ENCODE results near the gene CCND3. TPM values are rescaled to one million over a fixed set of nuclear protein-coding genes. Genes with fewer than 3 reads are reported as not detected.

The CCND3 gene
- total and polyA plus RNA-seq, 2 of the 13 experiments (the other 11 are each of a cell fraction or from before 2014, with no cell fraction given): 4.3 to 7.2 TPM

DNA sequence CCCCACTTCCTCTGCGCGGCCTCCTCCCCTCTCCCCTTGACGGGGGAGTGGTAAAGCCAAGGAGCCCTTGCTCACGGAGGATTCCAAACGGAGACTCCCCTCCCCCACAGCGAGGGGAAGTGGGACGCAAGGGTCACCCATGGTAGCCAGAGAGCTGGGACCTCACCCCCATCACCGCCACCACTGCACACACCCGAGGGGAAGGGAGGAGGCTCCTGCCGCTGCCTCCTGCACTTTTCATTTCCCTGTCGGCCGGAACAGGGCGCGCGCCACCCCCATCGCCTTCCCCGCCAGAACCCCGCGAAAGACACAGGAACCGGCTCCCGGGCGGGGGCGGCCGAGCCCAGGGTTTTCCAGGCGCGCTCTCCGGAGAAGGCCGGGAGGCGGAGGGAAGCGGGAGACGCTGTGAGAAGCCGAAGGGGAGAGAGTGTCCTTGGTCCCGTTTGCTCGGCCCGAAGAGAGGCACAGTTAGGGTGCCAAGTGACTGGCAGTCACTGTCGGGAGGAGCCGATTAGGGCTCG, 789 bp downstream of the CCND3 start (continued):
- TF ChIP-seq, protein P1, sequence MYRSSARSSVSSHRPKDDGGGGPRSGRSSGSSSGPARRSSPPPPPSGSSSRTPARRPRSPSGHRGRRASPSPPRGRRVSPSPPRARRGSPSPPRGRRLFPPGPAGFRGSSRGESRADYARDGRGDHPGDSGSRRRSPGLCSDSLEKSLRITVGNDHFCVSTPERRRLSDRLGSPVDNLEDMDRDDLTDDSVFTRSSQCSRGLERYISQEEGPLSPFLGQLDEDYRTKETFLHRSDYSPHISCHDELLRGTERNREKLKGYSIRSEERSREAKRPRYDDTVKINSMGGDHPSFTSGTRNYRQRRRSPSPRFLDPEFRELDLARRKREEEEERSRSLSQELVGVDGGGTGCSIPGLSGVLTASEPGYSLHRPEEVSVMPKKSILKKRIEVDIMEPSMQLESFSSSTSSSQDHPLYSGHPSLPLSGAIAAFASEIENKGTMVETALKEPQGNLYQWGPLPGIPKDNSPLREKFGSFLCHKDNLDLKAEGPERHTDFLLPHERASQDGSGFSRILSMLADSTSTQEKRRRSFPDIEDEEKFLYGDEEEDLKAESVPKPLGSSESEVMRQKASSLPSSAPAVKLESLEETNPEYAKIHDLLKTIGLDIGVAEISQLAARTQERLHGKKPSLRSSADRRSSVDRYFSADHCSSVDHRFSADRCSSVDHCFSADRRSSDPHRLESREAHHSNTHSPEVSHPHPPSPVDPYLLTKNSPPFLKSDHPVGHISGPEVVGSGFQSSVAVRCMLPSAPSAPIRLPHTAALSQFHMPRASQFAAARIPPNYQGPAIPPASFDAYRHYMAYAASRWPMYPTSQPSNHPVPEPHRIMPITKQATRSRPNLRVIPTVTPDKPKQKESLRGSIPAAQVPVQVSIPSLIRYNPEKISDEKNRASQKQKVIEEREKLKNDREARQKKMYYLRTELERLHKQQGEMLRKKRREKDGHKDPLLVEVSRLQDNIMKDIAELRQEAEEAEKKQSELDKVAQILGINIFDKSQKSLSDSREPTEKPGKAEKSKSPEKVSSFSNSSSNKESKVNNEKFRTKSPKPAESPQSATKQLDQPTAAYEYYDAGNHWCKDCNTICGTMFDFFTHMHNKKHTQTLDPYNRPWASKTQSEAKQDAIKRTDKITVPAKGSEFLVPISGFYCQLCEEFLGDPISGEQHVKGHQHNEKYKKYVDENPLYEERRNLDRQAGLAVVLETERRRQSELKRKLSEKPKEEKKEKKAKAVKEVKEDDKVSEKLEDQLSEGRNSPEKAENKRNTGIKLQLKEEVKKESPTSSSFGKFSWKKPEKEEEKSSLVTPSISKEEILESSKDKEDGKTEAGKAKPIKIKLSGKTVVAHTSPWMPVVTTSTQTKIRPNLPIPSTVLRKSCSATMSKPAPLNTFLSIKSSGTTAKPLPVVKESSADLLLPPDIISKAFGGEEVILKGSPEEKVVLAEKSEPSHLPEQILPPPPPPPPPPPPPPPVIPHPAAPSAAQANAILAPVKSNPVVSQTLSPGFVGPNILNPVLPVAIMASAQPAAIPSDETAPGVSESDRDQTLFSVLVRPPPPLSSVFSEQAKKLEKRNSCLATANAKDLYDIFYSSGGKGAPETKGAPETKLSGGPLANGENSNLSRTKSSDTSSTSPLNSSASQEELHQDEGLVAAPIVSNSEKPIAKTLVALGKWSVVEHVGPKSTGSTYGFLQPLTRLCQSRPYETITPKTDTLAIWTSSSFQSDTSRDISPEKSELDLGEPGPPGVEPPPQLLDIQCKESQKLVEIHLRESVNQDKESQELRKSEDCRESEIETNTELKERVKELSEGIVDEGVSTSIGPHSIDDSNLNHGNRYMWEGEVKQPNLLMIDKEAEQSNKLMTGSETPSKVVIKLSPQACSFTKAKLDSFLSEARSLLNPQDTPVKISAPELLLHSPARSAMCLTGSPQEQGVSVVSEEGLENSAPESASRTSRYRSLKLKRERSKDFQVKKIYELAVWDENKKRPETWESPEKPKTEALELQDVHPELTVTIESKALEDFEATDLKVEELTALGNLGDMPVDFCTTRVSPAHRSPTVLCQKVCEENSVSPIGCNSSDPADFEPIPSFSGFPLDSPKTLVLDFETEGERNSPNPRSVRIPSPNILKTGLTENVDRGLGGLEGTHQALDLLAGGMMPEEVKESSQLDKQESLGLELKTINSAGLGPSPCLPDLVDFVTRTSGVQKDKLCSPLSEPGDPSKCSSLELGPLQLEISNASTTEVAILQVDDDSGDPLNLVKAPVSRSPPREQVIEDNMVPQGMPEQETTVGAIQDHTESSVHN (CRISPR knock-in tag; IDR thresholded peaks at IDR 0.05): no peak
- TF ChIP-seq GZF1 (CRISPR knock-in tag; IDR thresholded peaks at IDR 0.05) (no peak), ZNF878 (CRISPR knock-in tag; IDR thresholded peaks at IDR 0.05) (no peak), SNRNP70 (IDR thresholded peaks at IDR 0.05; ENCODE audit: low read depth, low read length) (no peak), RBM22 (optimal IDR thresholded peaks at IDR 0.05; ENCODE audit: low read length) (no peak), JARID2 (CRISPR knock-in tag; IDR thresholded peaks at IDR 0.05; ENCODE audit: insufficient replicate concordance) (no peak)
- TF ChIP-seq, protein P2, sequence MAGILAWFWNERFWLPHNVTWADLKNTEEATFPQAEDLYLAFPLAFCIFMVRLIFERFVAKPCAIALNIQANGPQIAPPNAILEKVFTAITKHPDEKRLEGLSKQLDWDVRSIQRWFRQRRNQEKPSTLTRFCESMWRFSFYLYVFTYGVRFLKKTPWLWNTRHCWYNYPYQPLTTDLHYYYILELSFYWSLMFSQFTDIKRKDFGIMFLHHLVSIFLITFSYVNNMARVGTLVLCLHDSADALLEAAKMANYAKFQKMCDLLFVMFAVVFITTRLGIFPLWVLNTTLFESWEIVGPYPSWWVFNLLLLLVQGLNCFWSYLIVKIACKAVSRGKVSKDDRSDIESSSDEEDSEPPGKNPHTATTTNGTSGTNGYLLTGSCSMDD (CRISPR knock-in tag; IDR thresholded peaks at IDR 0.05): no peak
- TF ChIP-seq, protein P3, sequence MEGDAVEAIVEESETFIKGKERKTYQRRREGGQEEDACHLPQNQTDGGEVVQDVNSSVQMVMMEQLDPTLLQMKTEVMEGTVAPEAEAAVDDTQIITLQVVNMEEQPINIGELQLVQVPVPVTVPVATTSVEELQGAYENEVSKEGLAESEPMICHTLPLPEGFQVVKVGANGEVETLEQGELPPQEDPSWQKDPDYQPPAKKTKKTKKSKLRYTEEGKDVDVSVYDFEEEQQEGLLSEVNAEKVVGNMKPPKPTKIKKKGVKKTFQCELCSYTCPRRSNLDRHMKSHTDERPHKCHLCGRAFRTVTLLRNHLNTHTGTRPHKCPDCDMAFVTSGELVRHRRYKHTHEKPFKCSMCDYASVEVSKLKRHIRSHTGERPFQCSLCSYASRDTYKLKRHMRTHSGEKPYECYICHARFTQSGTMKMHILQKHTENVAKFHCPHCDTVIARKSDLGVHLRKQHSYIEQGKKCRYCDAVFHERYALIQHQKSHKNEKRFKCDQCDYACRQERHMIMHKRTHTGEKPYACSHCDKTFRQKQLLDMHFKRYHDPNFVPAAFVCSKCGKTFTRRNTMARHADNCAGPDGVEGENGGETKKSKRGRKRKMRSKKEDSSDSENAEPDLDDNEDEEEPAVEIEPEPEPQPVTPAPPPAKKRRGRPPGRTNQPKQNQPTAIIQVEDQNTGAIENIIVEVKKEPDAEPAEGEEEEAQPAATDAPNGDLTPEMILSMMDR (CRISPR knock-in tag; IDR thresholded peaks at IDR 0.05): peak; percentile 45
- TF ChIP-seq, protein P4, sequence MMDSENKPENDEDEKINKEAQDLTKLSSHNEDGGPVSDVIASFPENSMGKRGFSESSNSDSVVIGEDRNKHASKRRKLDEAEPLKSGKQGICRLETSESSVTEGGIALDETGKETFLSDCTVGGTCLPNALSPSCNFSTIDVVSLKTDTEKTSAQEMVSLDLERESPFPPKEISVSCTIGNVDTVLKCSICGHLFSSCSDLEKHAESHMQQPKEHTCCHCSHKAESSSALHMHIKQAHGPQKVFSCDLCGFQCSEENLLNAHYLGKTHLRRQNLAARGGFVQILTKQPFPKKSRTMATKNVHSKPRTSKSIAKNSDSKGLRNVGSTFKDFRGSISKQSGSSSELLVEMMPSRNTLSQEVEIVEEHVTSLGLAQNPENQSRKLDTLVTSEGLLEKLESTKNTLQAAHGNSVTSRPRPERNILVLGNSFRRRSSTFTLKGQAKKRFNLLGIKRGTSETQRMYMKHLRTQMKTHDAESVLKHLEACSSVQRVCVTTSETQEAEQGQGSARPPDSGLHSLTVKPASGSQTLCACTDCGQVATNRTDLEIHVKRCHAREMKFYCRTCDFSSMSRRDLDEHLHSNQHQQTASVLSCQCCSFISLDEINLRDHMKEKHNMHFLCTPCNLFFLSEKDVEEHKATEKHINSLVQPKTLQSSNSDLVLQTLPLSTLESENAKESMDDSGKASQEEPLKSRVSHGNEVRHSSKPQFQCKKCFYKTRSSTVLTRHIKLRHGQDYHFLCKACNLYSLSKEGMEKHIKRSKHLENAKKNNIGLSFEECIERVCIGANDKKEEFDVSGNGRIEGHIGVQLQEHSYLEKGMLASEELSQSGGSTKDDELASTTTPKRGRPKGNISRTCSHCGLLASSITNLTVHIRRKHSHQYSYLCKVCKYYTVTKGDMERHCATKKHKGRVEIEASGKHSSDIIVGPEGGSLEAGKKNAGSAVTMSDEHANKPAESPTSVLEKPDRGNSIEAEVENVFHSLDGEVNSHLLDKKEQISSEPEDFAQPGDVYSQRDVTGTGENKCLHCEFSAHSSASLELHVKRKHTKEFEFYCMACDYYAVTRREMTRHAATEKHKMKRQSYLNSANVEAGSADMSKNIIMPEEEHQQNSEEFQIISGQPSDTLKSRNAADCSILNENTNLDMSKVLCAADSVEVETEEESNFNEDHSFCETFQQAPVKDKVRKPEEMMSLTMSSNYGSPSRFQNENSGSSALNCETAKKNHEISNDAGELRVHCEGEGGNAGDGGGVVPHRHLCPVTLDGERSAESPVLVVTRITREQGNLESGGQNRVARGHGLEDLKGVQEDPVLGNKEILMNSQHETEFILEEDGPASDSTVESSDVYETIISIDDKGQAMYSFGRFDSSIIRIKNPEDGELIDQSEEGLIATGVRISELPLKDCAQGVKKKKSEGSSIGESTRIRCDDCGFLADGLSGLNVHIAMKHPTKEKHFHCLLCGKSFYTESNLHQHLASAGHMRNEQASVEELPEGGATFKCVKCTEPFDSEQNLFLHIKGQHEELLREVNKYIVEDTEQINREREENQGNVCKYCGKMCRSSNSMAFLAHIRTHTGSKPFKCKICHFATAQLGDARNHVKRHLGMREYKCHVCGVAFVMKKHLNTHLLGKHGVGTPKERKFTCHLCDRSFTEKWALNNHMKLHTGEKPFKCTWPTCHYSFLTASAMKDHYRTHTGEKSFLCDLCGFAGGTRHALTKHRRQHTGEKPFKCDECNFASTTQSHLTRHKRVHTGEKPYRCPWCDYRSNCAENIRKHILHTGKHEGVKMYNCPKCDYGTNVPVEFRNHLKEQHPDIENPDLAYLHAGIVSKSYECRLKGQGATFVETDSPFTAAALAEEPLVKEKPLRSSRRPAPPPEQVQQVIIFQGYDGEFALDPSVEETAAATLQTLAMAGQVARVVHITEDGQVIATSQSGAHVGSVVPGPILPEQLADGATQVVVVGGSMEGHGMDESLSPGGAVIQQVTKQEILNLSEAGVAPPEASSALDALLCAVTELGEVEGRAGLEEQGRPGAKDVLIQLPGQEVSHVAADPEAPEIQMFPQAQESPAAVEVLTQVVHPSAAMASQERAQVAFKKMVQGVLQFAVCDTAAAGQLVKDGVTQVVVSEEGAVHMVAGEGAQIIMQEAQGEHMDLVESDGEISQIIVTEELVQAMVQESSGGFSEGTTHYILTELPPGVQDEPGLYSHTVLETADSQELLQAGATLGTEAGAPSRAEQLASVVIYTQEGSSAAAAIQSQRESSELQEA (CRISPR knock-in tag; IDR thresholded peaks at IDR 0.05; ENCODE audit: not compliant biosample characterization): peak; percentile 50
